Thyroid gland (tissue), 4 donors: Measurements from ENCODE around the gene DPYSL5.

ENCODE experiments used
- POLR2A ChIP-seq, 2 donors: fragments of 450-650 bp; IDR thresholded peaks; one replicate each; pipeline ENCODE4 v1.6.1; 2017; ENCODE audit warnings: antibody characterized with exemption in 2 of 2, mild to moderate bottlenecking in 2 of 2, moderate library complexity in 1 of 2
- TF ChIP-seq, protein P1 (sequence below), 6 experiments: fragments of 200-600 bp in 3 of 6; fragments of 450-650 bp in 3 of 6; sonication (generic) in 3 of 6; IDR thresholded peaks; one replicate each; pipeline ENCODE4 v1.5.1; 2016 to 2019; ENCODE audit warnings: antibody characterized with exemption in 6 of 6, mild to moderate bottlenecking in 2 of 6, inconsistent platforms in 1 of 6, moderate library complexity in 1 of 6

- TF ChIP-seq, protein P1, sequence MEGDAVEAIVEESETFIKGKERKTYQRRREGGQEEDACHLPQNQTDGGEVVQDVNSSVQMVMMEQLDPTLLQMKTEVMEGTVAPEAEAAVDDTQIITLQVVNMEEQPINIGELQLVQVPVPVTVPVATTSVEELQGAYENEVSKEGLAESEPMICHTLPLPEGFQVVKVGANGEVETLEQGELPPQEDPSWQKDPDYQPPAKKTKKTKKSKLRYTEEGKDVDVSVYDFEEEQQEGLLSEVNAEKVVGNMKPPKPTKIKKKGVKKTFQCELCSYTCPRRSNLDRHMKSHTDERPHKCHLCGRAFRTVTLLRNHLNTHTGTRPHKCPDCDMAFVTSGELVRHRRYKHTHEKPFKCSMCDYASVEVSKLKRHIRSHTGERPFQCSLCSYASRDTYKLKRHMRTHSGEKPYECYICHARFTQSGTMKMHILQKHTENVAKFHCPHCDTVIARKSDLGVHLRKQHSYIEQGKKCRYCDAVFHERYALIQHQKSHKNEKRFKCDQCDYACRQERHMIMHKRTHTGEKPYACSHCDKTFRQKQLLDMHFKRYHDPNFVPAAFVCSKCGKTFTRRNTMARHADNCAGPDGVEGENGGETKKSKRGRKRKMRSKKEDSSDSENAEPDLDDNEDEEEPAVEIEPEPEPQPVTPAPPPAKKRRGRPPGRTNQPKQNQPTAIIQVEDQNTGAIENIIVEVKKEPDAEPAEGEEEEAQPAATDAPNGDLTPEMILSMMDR (IDR thresholded peaks at IDR 0.05) = no peak
- TF ChIP-seq POLR2A (IDR thresholded peaks at IDR 0.05) = no peak
Observed at GRCh38 chr2:26915316-26915715, 67.4 kb downstream of the DPYSL5 start.
